GM18508 (cell line): ENCODE results near the gene NR2F1.

Source experiments
- ATAC-seq: cut with Tn5 transposase; IDR thresholded peaks from one replicate; pipeline ENCODE4 v1.9.1; 2021; ENCODE audit warnings: moderate number of reproducible peaks; ENCODE audit not compliant: insufficient read depth, unreplicated experiment

Gene NR2F1

DNA sequence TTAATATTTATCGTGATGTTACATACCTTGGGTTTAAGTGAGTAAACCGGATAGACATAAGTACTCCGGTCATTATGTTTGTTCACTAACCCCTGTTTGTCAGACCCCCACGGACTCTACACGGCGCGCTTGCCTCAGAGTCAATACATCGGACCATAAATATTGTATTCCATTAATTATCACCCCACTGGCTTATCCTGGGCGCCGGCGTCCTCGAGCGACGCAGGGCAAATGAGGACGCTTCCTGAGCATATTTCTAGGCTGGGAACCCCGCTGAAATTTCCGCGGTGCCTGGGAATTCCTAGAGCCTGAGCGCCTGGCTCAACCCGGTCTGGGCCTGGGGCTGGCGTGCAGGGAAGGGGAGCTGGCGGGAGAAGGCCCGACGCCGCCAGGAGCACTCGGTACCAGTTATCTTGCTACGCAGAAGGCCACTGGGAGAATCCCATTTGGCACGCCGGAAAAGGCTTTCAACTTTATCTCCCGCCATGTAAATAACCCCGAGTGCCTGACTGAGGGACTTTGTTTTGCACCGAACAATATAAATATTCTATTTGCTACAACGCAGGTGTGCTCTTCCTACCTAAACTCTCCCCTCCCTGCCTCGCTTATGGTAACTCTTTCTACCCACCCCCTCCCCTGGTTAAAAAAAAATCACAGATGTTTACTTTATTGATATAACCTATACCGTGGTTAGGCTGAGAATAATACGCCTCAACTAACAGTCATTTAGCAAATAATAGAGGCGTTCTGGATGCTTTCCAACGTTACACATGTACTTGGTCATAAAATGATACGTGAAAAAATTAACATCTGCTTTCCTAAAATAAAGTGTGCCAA lies 19.4 kb downstream of the NR2F1 start:
- no peak for ATAC-seq

DNA sequence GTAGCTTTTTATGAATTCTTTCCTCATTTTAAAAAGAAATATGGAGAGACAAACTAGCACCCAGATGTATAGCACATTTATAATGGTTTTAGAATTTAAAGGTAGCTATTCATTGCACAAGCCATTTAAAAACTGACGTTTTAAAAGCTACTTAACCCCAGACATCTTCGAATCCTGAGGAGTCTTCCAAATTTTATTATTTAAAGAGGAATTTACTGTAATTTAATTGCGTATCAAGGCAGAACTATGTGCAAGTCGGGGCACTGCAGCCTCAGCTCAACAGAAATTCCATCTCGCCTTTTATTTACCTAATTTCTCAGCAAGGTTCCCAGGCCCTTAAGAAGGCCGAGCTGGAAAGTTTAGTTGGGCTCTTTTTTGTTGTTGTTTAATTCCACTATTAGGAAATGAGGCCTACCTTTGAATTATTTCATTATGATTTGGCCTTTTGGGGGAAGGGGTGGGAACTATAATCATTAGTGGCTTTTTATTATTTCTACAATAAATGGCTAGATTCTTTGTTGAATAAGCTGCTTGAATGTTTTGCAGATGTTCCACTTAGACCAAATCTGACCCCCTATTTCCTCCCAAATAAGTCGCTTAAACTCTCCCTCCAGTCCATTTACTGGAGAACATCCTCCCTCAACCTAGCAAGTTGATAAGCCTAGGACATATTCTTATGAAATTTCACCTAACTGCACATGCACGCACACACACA lies 20.2 kb downstream of the NR2F1 start:
- ATAC-seq = no peak

DNA sequence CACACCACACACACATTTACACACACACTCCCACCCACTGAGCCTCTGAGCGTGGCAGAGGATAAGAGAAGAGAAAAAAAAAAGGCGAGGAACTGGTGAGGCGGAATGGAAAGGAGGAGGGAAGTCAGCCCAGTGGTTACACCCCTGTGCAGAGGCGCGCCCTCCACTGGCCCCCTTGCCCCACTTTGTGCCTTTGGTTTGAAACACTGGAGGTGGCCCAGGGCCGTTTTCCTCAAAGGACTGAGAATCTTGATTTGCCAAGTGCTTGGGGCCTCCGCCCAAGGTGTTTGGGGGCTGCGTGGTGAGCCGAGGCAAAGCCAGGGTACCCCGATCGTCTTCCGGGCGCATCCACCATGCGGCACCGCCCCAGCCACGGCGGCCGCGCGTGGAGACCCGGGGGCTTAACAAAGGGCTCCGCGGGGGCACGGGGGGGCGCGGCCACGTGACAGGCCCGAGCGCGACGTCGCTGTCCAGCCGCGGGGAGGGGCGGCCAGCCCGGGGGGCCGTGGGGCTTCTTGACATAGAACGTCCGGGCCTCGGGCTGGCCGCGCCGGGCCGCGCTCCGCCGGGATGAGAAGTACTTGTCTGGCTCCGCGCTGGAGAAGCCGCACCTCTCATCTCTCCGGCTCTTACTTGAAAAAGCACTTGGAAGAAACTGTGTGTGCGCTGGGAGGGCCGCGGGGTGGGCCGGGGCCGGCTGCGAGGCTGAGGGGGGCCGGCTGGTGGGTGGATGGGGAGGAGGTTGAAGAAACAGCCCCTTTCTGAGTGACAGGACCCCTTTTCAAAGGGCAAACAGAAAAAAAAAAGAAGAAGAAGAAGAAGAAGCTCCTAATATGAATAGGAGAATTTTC lies 21.0 kb downstream of the NR2F1 start:
- no peak for ATAC-seq

DNA sequence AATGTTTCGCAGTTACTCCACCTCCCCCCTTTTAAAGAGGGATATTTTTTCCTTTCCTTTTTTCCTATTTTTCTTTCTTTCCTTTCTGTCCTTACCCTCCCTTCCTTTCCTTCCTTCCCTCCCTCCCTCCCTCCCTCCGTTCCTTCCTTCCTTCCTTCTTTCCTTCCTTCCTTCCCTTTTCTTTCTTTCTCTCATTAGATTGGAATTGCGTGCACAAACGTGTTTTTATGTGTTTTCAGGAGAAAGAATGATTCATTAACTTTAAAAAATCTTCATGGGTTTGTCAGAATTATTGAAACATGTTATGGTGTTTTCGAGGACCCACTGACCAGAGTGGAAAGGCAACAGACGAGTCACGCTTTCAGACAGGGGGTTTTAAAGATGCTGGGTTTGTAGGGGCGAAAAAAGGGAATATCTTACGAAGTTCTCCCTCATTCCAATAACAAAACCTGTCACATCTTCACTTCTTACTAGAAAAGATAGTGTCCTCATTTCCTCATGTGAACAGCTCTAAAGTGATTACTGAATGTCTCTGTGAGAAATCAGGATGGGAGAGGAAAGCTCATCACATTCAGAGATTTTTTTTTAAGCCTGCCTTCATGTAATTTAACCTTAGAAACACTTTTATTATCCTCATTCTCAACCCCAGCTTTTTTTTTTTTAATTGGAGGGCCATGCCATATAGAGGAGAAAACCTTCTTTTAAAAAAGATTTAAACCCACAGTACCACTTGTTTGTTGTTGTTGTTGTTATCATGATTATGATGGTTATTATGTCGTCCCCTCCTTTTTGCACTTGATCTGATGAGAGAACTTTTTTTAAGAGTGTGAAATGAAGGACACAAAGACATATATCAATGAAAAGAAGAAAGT lies 21.9 kb downstream of the NR2F1 start:
- ATAC-seq = no peak

DNA sequence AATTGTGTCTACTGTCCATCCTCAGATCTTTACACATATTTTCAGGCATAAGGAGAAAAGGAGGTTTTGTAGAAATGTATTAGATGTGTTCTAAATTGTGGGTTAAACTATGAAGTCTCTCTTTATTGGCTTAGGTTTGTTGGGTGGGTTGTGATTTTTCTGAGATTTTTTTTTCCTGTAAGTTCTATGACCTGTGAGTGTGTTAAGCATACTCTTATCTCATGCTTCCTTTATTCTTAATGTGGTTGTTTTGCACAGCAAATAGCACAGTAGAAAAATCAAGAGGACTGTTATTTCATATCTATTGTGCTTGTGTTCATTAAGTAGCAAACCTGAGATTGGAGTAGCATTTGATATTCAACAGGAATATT lies 23.3 kb downstream of the NR2F1 start:
- ATAC-seq = no peak

DNA sequence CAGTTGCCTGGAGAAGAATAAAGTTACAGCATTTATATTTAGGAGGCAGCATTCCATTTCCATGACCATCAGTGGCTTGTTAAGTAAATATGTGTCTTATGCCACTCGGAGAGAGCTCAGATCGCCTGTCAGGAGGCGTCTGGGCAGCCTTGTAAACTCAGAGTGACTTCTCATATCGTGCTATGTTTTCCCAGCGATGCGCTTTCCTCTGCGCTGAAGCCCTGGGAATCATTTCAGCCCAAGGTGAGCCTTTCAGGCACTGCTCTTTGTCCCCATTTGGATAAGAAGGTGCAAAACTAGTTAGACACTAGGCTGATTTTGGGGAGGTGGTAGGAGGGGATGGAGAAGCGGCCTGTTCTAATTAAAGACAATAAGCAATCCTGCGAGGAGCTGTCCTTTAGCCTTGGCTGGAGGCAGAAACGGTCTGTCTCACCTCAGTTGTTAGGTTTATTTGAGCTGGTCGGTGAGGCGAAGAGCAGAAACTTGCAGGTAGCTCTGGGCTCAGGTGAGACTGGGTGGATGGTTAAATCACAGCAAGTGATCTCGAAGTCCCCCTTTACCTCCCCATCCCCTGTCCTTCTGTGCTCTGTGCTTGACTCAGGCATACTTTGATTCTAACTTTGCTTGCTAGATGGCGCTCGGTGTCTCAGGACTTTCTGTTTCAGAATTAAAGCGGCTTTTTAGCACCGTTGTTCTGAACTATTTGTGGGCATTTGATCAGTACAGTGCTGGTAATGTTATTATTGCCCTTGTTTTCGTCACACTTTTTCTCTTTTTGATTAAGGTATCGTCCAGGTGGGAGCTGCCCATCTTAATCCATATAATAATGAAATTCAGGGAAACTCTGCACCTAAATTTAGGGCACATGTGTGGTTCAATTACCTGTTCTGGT lies 24.6 kb downstream of the NR2F1 start:
- ATAC-seq = peak; percentile 85

DNA sequence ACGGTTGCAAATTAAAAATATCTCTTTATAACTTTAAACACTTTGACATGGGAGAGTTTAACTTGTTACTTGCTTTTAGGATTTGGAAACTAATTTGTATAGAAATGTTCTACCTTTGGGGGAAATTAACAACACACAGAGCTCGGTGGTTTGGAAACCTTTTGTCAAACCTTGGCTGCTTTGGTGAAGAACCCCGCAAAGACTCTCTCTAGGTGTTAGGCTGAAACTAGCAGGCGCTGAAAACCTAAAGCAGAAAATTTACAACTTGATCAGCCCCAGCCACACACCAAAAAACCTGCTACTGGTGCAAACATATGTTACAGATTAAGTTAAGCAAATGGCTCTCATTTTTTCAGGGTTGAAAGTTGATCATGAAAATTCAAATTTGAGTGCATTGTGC lies 25.8 kb downstream of the NR2F1 start:
- ATAC-seq = no peak

DNA sequence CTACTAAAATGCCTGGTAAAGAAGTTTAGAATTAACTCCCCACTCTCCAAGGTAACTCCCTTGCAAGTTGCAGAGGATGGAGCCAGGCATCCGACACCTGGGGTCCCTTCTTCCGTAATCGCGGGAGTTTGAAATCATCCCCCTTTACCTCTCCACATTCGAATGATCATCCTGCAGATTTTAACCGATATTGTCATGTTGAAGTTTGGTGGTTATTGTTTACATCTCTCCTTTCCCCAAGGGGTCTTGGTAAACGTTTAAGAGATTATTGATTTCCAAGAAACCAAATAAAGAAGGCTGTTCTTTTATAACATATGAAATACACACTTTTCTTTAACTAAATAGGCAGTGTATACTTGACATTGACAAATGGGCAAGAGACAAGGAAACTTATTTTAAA lies 26.7 kb downstream of the NR2F1 start:
- ATAC-seq = no peak

DNA sequence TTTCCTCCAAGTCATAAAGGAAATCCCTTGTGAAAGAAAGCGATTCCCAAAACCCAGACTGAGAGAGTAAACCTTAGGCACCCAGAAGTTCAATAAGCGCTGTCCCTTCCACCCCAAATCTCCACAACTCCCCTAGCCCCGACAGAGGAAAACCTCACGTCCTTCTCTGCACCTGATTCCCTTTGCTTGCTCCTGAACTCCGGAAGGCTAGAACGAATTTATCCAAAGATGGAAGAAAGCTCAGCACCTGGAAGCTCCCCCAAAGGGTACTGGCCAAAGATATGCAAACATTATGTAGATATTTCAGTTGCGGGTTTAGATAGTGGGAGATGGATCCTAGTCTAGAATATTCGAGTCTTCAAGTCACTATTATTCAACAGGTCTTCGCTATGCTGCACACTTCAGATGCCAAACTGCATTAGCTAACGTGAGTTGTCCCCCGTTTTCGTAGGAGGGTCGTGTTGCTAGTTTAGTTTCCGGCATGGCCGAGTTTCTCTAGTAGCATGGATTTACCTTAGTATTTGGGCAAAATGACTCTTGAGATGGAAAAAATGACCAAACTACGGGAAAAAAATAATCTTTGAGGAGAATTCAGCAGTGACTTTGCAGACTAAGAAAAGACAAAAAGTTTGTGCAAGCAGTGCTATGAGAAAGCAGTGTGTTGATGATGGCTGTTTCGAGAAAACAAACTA lies 27.7 kb downstream of the NR2F1 start:
- ATAC-seq = no peak

DNA sequence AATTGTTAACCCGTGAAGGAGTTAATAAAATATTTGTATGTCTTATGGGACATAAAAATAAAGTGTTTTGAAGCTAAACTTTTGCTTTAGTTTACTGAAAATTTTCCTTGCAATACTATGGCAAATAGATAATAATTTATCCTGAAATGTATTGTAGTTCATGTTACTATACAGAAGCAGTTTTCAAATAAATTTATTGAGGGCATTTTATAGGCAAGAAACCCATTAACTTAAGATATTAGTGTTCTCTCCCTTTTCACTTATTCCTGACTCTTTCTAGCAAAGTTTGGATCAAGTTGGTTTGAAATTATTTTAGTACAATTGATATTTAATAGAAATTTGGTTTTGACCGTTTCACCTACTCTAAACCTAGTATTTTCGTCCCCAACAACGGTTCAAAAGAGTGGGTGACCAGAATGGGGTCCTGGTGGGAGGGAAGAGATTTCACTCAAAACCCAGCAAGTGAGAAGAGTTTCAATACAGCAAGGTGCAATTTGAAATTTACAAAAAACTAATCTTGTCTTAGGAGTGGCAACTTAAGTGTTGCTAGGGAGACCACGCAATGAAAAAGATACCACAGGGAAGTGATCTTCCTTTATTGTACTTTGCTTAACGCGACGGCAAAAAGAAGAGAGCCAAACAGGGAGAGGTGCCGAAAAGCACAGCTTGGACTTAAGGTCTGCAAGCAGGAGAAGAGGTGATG lies 28.4 kb downstream of the NR2F1 start:
- no peak for ATAC-seq

DNA sequence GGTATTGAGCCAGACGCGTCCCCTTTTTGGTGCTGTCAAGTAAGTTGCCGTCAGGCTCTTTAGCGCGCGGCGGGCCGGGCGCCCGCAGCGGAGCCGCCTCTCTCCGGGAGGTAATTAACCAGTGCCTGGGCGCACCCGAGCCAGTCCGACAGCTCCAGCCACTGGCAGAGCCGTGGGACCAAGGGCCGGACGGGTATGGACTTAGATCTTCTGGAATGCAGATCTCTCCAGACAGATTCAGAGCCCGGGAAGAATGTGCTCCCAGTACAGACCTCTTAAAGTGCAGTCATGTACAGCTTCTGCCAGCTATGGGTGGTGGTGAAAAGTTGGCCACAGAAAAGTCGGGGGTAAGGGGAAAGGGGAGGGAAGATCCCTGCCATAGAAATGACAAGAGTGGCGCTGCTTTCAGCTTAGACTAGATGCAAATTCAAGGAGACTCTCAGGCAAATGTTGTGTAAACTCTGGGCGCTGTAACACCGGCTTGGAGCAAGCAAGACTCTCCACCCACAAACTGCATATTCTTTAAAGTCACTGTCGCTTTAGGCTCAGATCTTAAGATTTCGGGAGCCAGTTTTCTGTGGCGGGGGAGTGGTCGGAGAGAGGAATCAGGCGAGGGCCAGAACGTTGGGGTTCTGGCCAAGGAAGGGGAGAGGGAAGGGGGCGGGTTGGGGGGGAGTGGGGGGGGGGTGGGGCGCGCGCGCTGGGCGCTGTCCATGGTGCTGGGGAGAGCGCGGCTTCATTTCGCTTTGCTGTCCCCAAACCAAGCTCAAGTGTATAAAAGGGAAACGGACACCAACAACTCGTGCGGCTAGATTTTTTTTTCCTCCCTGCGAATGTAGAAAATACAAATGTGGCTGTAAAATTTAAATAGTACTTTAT lies 29.2 kb downstream of the NR2F1 start:
- no peak for ATAC-seq

DNA sequence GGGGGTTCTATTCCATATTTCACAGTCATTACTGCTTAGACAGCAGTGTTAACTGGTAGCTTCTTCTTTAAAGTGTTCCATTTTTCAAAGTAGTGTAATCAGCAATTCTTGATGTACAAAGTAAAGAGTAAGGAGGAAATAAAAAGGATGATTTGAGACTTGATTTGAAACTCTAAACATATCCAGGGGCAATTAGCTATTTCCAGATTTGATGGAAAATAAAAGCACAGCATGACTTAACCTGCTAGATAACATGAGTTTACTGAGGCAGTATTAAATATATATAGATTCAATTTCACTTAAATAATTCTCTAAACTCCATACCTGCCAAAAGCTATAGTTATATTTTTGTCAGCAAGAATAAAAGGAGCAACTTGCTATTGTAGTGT lies 29.8 kb downstream of the NR2F1 start:
- ATAC-seq = no peak

DNA sequence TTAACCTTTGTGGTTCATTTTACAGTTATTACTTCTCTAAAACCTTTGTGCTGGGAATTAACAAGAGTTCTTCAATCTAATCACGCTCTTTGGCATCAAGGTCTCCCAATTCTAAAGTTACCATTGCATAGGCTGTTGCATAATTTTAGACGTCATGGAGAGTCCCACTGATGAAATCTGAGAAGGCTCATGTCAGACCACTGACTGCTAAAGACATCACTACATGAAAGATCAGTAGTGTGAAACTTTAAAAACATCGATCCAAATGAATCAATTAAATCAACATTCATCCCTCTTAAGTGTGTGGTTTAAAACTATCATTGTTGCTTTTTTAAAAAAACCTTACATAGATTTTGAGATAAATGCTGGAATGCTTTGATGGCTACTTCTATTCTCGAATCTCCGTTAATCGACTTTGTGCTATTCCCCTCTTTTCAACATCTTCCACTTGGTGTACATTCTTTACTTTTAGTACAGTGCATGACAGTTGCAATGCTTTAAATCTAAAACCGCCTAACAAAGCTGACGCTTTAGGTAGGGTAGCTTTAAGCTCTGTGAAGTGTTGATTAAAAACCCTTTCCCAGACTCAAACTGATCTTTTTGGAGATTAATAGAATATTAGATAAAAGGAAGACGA lies 33.6 kb downstream of the NR2F1 start:
- no peak for ATAC-seq

DNA sequence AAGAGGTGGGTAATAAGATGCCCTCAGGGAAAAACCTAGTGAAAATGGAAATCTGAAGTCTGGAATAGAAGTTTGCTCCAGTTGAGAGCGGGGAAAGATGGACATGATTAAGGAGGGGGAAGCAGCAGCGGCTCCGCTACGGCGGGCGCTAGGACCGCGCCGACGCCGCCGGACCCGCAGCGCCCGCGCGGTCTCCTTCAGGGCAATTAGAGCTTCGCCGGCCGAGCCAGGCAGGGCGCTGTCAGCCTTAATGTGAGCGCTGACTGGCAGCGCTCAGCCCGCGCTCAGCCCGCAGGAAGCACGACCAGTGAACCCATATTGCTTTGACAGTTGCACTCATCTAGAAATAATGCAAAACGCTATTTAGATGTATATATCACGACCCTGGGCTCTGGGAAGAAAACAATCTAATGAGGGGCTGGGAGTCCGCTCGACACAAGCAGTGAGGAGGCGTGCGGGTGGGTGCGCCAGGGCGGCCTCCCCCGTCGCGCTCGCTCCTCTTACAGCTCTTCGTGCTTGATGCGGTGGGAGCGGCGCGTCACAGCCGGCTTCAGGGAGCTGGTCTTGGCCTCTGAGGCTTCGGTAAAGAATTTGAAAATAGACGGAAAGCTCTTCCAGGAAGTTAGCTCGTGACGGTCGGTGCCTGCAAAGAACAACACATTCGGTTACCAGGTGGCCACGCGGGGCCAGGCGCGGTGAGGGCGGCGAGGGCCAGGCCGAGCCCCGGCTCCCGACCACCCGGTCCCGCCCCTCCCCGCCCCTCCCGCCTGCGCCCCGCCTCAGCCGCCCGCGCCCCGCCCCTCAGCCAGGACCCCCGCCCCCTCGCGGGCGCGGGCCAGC lies 37.7 kb downstream of the NR2F1 start:
- ATAC-seq = peak; percentile 87

DNA sequence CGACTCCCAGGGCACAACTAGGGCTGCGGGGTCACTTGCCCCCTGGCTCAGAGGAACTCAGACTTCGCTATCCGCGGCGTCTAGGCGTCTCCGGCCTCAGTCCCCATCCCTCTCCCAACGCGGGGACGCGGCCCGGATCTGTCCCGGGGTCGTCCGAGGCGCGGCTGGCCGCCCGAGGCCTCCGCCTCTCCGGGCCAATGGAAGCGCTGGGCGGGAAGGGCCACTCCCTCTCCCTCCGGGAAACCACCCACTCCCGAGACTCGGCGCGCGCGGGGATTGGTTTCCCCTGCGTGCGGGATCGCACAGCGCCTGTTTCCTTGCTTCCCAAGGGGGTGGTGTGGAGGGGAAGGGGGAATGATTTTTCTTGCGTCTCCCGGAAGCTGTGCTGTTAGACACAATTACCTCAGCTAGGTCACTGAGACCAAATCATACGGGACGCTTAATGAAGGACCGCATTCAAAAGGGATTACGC lies 38.3 kb downstream of the NR2F1 start:
- no peak for ATAC-seq
